Measurements from ENCODE around the gene HK1. TPM values are rescaled to one million over a fixed set of nuclear protein-coding genes. Genes with fewer than 3 reads are reported as not detected.

Gene HK1
- polyA plus RNA-seq, 4 donors, result 3.8 to 21.8 (median 9.1) TPM

DNA sequence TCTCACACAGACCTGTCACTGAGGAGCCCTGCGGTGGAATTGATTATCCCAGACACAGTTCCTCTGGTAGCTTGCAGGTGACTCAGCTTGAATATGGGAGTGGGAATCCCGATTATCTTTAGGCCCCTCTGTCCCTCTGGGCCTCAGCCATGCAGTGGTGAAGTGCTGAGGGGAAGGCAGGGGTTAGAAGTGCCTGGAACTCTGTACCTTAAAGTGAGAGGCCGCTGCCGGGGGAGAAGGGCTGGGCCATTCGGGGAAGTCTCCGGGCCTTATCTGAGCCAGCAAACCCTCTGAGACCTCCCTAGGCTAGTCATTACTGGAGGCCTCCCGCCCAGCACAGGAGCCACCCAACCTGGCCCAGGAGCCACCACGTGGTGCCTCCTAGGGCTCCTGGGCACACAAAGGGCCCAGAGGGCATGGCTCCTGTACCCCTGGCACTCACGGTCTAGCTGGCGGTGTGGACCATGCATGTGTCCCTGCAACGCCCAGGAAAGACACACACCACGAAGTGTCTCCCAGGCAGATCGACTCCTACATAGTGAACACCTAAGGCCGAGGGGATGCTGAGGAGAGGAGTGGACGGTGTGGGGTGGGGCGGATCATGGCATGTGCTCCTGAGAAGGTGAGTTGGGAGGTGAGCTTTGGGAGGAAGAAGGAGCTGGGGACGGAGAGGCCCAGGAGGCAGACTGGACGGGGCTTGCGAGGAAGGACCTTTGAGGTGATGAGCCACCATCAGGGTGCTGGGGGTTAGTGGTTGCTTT lies 56.2 kb downstream of the HK1 start:
- Histone ChIP-seq H3K4me3 (ENCODE audit: low read depth in 1 of 3, low read length in 3 of 3) (no peak overlapping the region), H3K27me3 (ENCODE audit: control insufficient read depth in 3 of 3, insufficient read depth in 3 of 3, low read length in 3 of 3) (no peaks in the 10 kb centered on the region), H3K4me1 (ENCODE audit: control insufficient read depth in 3 of 3, insufficient read depth in 2 of 3, low read depth in 1 of 3, low read length in 2 of 3) (peaks cover 0 to 19% (median 3%) of the 10 kb centered on the region in 3 donors), H3K27ac (ENCODE audit: low read depth in 1 of 3, low read length in 2 of 3) (peak overlapping the region in 2 of 3 donors; percentile 8 to 30), H3K9me3 (ENCODE audit: control insufficient read depth in 2 of 2, insufficient read depth in 1 of 2, low read depth in 1 of 2, low read length in 1 of 2) (no peaks in the 10 kb centered on the region), H3K36me3 (ENCODE audit: control insufficient read depth in 3 of 3, insufficient read depth in 2 of 3, low read depth in 1 of 3, low read length in 3 of 3) (peaks cover 0 to 2% (median 0%) of the 10 kb centered on the region in 3 donors)
- FAIRE-seq, result no peak
- peak in 1 of 2 donors; percentile 42 for DNase-seq
- WGBS, 3 donors, result 78 to 85% (median 82%) methylated on average over 19 of the region's 19 CpGs

- Histone ChIP-seq H3K4me1 (ENCODE audit: control insufficient read depth in 3 of 3, insufficient read depth in 2 of 3, low read depth in 1 of 3, low read length in 2 of 3) (peaks cover 0 to 19% (median 3%) of the 10 kb centered on the region in 3 donors), H3K36me3 (ENCODE audit: control insufficient read depth in 3 of 3, insufficient read depth in 2 of 3, low read depth in 1 of 3, low read length in 3 of 3) (peaks cover 0 to 2% (median 0%) of the 10 kb centered on the region in 3 donors), H3K4me3 (ENCODE audit: low read depth in 1 of 3, low read length in 3 of 3) (no peak overlapping the region), H3K27me3 (ENCODE audit: control insufficient read depth in 3 of 3, insufficient read depth in 3 of 3, low read length in 3 of 3) (no peaks in the 10 kb centered on the region), H3K27ac (ENCODE audit: low read depth in 1 of 3, low read length in 2 of 3) (peak overlapping the region in 1 of 3 donors; percentile 30), H3K9me3 (ENCODE audit: control insufficient read depth in 2 of 2, insufficient read depth in 1 of 2, low read depth in 1 of 2, low read length in 1 of 2) (no peaks in the 10 kb centered on the region)
- DNase-seq, result no peak
- no peak for FAIRE-seq
- WGBS, 3 donors, result 37 to 90% (median 71%) methylated on average over 9 to 13 of the region's 13 CpGs
Measured at GRCh38 chr10:69335063-69335587, 56.8 kb downstream of the HK1 start.

DNA sequence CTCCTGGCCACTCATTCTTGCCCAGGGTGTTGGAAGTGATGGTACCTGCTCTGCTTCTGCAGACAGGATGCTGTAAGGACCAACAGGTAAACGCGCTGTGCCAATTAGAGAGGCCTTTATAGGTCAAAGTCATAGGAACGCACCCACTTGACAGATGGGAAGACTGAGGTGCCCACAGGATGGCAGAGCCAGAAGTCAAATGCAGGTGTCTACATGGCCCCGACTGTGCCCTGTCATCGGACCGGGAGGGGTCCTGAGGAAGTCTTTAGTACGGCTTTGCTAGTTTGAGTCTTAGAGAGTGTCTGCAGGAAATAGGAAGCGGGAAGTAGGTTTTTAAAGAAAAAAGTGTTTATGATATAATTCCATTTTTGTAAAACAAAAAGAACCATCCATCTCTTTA lies 57.3 kb downstream of the HK1 start:
- 86 to 95% (median 92%) methylated on average over 8 of the region's 8 CpGs for WGBS, 3 donors
- no peak for DNase-seq
- Histone ChIP-seq H3K36me3 (ENCODE audit: control insufficient read depth in 3 of 3, insufficient read depth in 2 of 3, low read depth in 1 of 3, low read length in 3 of 3) (peaks cover 0 to under 1% (median 0%) of the 10 kb centered on the region in 3 donors), H3K9me3 (ENCODE audit: control insufficient read depth in 2 of 2, insufficient read depth in 1 of 2, low read depth in 1 of 2, low read length in 1 of 2) (no peaks in the 10 kb centered on the region), H3K27me3 (ENCODE audit: control insufficient read depth in 3 of 3, insufficient read depth in 3 of 3, low read length in 3 of 3) (no peaks in the 10 kb centered on the region), H3K4me3 (ENCODE audit: low read depth in 1 of 3, low read length in 3 of 3) (no peak overlapping the region), H3K27ac (ENCODE audit: low read depth in 1 of 3, low read length in 2 of 3) (peak overlapping the region in 1 of 3 donors; percentile 30), H3K4me1 (ENCODE audit: control insufficient read depth in 3 of 3, insufficient read depth in 2 of 3, low read depth in 1 of 3, low read length in 2 of 3) (peaks cover 0 to 19% (median 3%) of the 10 kb centered on the region in 3 donors)
- no peak for FAIRE-seq

DNA sequence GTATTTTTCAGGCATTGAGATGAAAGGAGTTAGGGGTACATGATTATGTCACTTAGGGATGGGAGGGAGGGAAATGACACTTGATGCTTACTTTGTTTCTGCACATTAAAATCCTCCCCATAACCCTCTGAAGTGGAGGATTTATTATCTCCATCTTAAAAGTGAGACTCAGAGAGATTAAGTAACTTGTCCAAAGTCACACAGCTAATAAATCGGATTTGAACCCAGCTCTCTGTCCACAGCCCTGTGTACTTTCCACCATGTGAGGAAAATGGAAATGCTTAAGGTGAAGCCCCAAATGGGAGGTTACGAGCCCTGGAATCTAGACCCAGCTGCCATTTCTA lies 58.6 kb downstream of the HK1 start:
- 84 to 93% (median 93%) methylated on average over 2 of the region's 2 CpGs for WGBS, 3 donors
- no peak overlapping the region for H3K27ac ChIP-seq (ENCODE audit: low read depth in 1 of 3, low read length in 2 of 3)
- FAIRE-seq, result no peak

DNA sequence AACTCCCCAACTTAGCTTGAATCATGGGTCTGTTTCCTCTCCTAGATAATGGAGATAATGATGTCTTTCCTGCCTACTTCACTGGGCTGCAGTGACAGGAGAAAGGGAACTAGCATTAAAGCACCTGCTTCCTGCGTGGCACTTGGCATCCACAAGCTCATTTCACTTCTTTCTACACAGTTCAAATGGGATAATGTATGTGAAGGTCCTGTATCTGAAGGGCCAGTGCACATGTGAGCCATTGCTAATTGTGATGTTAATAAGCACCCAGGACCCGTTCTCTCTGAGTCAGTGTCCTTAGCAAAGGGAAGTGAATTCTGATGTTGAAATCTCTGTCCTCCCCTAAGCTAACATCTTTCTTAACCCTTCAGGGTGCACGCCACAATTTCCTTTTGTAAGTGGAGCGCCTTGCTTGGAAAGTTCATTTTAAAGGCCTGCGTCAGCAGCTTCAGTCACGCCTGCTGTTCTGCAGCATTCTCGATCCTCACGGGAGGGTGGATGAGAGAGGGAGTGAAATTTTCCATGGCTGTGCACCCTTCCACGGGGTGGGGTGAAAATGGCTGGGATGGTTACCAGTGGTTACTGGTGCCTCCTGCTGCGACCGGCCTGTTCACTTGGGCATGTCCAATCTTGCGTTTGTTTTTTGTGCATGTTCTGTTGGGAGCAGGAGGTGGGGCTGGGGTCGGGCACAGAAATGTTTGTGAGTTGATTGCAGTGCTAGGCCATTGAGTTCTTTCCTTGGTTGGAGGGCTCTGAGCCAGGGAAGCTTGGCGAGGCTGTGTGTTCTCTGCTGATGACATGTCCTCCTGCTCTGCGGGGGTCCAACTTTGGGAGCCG lies 59.2 kb downstream of the HK1 start:
- DNase-seq (no peak), FAIRE-seq (no peak)
- Histone ChIP-seq H3K4me3 (ENCODE audit: low read depth in 1 of 3, low read length in 3 of 3) (no peak overlapping the region), H3K36me3 (ENCODE audit: control insufficient read depth in 3 of 3, insufficient read depth in 2 of 3, low read depth in 1 of 3, low read length in 3 of 3) (no peaks in the 10 kb centered on the region), H3K9me3 (ENCODE audit: control insufficient read depth in 2 of 2, insufficient read depth in 1 of 2, low read depth in 1 of 2, low read length in 1 of 2) (no peaks in the 10 kb centered on the region), H3K27ac (ENCODE audit: low read depth in 1 of 3, low read length in 2 of 3) (peak overlapping the region in 1 of 3 donors; percentile 7), H3K27me3 (ENCODE audit: control insufficient read depth in 3 of 3, insufficient read depth in 3 of 3, low read length in 3 of 3) (no peaks in the 10 kb centered on the region), H3K4me1 (ENCODE audit: control insufficient read depth in 3 of 3, insufficient read depth in 2 of 3, low read depth in 1 of 3, low read length in 2 of 3) (peaks cover 0 to 19% (median 3%) of the 10 kb centered on the region in 3 donors)
- WGBS, 3 donors, result 71 to 78% (median 73%) methylated on average over 16 of the region's 16 CpGs

More for the DNA sequence above, 58.6 kb downstream of the HK1 start:
- Histone ChIP-seq H3K9me3 (ENCODE audit: control insufficient read depth in 2 of 2, insufficient read depth in 1 of 2, low read depth in 1 of 2, low read length in 1 of 2) (no peaks in the 10 kb centered on the region), H3K36me3 (ENCODE audit: control insufficient read depth in 3 of 3, insufficient read depth in 2 of 3, low read depth in 1 of 3, low read length in 3 of 3) (no peaks in the 10 kb centered on the region), H3K4me1 (ENCODE audit: control insufficient read depth in 3 of 3, insufficient read depth in 2 of 3, low read depth in 1 of 3, low read length in 2 of 3) (peaks cover 0 to 19% (median 3%) of the 10 kb centered on the region in 3 donors), H3K27me3 (ENCODE audit: control insufficient read depth in 3 of 3, insufficient read depth in 3 of 3, low read length in 3 of 3) (no peaks in the 10 kb centered on the region), H3K4me3 (ENCODE audit: low read depth in 1 of 3, low read length in 3 of 3) (no peak overlapping the region)
- DNase-seq, result no peak

- 81 to 91% (median 85%) methylated on average over 8 of the region's 8 CpGs for WGBS, 3 donors
- H3K36me3 ChIP-seq (ENCODE audit: control insufficient read depth in 3 of 3, insufficient read depth in 2 of 3, low read depth in 1 of 3, low read length in 3 of 3), result no peaks in the 10 kb centered on the region
- FAIRE-seq (no peak), DNase-seq (no peak)
- no peak overlapping the region for H3K4me3 ChIP-seq (ENCODE audit: low read depth in 1 of 3, low read length in 3 of 3)
- H3K27ac ChIP-seq (ENCODE audit: low read depth in 1 of 3, low read length in 2 of 3), result peak overlapping the region in 1 of 3 donors; percentile 7
- H3K4me1 ChIP-seq (ENCODE audit: control insufficient read depth in 3 of 3, insufficient read depth in 2 of 3, low read depth in 1 of 3, low read length in 2 of 3), result peaks cover 0 to 14% (median 0%) of the 10 kb centered on the region in 3 donors
- no peaks in the 10 kb centered on the region for H3K9me3 ChIP-seq (ENCODE audit: control insufficient read depth in 2 of 2, insufficient read depth in 1 of 2, low read depth in 1 of 2, low read length in 1 of 2)
- no peaks in the 10 kb centered on the region for H3K27me3 ChIP-seq (ENCODE audit: control insufficient read depth in 3 of 3, insufficient read depth in 3 of 3, low read length in 3 of 3)
Measured at GRCh38 chr10:69338133-69338456, 59.8 kb downstream of the HK1 start.

GRCh38 chr10:69338547-69339450 lies 60.5 kb downstream of the HK1 start:
- no peaks in the 10 kb centered on the region for H3K9me3 ChIP-seq (ENCODE audit: control insufficient read depth in 2 of 2, insufficient read depth in 1 of 2, low read depth in 1 of 2, low read length in 1 of 2)
- FAIRE-seq (no peak), DNase-seq (no peak)
- no peak overlapping the region for H3K27ac ChIP-seq (ENCODE audit: low read depth in 1 of 3, low read length in 2 of 3)
- peaks cover 0 to 12% (median 0%) of the 10 kb centered on the region in 3 donors for H3K4me1 ChIP-seq (ENCODE audit: control insufficient read depth in 3 of 3, insufficient read depth in 2 of 3, low read depth in 1 of 3, low read length in 2 of 3)
- no peaks in the 10 kb centered on the region for H3K36me3 ChIP-seq (ENCODE audit: control insufficient read depth in 3 of 3, insufficient read depth in 2 of 3, low read depth in 1 of 3, low read length in 3 of 3)
- H3K4me3 ChIP-seq (ENCODE audit: low read depth in 1 of 3, low read length in 3 of 3), result no peak overlapping the region
- H3K27me3 ChIP-seq (ENCODE audit: control insufficient read depth in 3 of 3, insufficient read depth in 3 of 3, low read length in 3 of 3), result no peaks in the 10 kb centered on the region
- WGBS, 3 donors, result 72 to 79% (median 76%) methylated on average over 9 of the region's 9 CpGs

DNA sequence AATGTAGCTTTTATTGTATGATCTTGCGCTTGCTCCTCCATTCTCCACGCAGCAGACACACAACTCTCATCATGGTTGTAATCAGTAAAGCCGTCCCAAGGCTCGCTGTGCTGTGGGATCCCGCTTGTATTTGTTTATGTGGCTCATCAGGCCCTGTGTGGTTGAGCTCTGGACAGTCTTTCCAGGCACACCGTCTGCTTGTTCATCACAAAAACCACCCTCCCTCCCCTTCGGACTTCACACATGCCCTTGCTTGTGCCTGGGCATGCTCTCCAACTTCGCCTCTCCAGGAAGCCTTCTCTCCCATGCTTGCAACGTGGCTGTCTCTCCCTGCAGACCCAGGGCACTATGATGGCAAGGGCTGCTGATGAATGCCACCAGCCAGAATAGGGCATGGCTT lies 62.4 kb downstream of the HK1 start:
- H3K27me3 ChIP-seq (ENCODE audit: control insufficient read depth in 3 of 3, insufficient read depth in 3 of 3, low read length in 3 of 3), result no peaks in the 10 kb centered on the region
- DNase-seq (no peak), FAIRE-seq (no peak)
- H3K36me3 ChIP-seq (ENCODE audit: control insufficient read depth in 3 of 3, insufficient read depth in 2 of 3, low read depth in 1 of 3, low read length in 3 of 3), result peaks cover 0 to 7% (median 0%) of the 10 kb centered on the region in 3 donors
- peaks cover 0 to 10% (median 0%) of the 10 kb centered on the region in 3 donors for H3K4me1 ChIP-seq (ENCODE audit: control insufficient read depth in 3 of 3, insufficient read depth in 2 of 3, low read depth in 1 of 3, low read length in 2 of 3)
- no peak overlapping the region for H3K4me3 ChIP-seq (ENCODE audit: low read depth in 1 of 3, low read length in 3 of 3)
- no peaks in the 10 kb centered on the region for H3K9me3 ChIP-seq (ENCODE audit: control insufficient read depth in 2 of 2, insufficient read depth in 1 of 2, low read depth in 1 of 2, low read length in 1 of 2)
- no peak overlapping the region for H3K27ac ChIP-seq (ENCODE audit: low read depth in 1 of 3, low read length in 2 of 3)
- 89 to 93% (median 90%) methylated on average over 9 of the region's 9 CpGs for WGBS, 3 donors

All from small intestine (tissue), 7 donors.